AG04449 (cell line): Measurements from ENCODE around the gene MEGF9.

Experiments
- CTCF ChIA-PET: fragments of 350-600 bp; formaldehyde crosslinking; extraction: SDS; loops from one replicate; lab custom pipeline; 2021; ENCODE audit warnings: antibody characterized with exemption; lab: Yijun Ruan, JAX
- POLR2A ChIA-PET: fragments of 400-600, 350-600 bp; formaldehyde crosslinking; extraction: SDS; loops from one replicate; lab custom pipeline; 2020; ENCODE audit warnings: antibody characterized with exemption, inconsistent platforms; lab: Yijun Ruan, JAX
- DNase-seq: peaks from one replicate; pipeline ENCODE4 v3.0.0-alpha.2; 2010; ENCODE audit warnings: low read depth, low spot score
- H3K4me3 ChIP-seq: 2 replicates; pipeline ENCODE4 v1.5.1; 2011; ENCODE audit warnings: low read depth, mild to moderate bottlenecking, control low read depth, low read length
- CTCF ChIP-seq: IDR thresholded peaks from one replicate; pipeline ENCODE4 v1.5.1; 2011; ENCODE audit warnings: mild to moderate bottlenecking, moderate library complexity, low read length, control low read depth, inconsistent platforms; ENCODE audit not compliant: insufficient read depth; ENCODE audit errors: missing control alignments

MEGF9 gene

GRCh38 chr9:120609636-120610035 lies 104.6 kb downstream of the MEGF9 start:
- TF ChIP-seq CTCF = no peak
- DNase-seq = no peak
- H3K4me3 ChIP-seq = no peak overlapping the region
- CTCF ChIA-PET = interaction anchor here (1.2 to 9.4 kb wide), 2 partner anchors 9 to 450 kb away, joined by 3 to 63 read pairs; no protein-coding TSS in a partner anchor
- POLR2A ChIA-PET = no interaction called here

- no peak for DNase-seq
- CTCF ChIA-PET = interaction anchor here (9.4 kb wide), 1 partner anchor 11 kb away, joined by 63 read pairs; no protein-coding TSS in a partner anchor
- POLR2A ChIA-PET = no interaction called here
- no peak for TF ChIP-seq CTCF
- H3K4me3 ChIP-seq = no peak overlapping the region
These were observed 105.8 kb downstream of the MEGF9 start for GRCh38 chr9:120608421-120608820.

- CTCF ChIA-PET = interaction anchor here (9.4 kb wide), 1 partner anchor 15 kb away, joined by 63 read pairs; no protein-coding TSS in a partner anchor
- no peak for DNase-seq
- POLR2A ChIA-PET = no interaction called here
These were observed 110.7 kb downstream of the MEGF9 start for GRCh38 chr9:120603591-120603990.

GRCh38 chr9:120603010-120603409 lies 111.3 kb downstream of the MEGF9 start:
- no peak for DNase-seq
- POLR2A ChIA-PET = no interaction called here
- H3K4me3 ChIP-seq = no peak overlapping the region
- TF ChIP-seq CTCF = no peak
- CTCF ChIA-PET = interaction anchor here (9.4 kb wide), 1 partner anchor 16 kb away, joined by 63 read pairs; no protein-coding TSS in a partner anchor

More at GRCh38 chr9:120603591-120603990, 110.7 kb downstream of the MEGF9 start:
- no peak overlapping the region for H3K4me3 ChIP-seq
- no peak for TF ChIP-seq CTCF

- no peak for TF ChIP-seq CTCF
- ChIA-PET CTCF (interaction anchor here (1.1 kb wide), 1 partner anchor 26 kb away, joined by 5 read pairs; no protein-coding TSS in a partner anchor), POLR2A (no interaction called here)
- H3K4me3 ChIP-seq = no peak overlapping the region
- no peak for DNase-seq
These were observed 120.4 kb downstream of the MEGF9 start for GRCh38 chr9:120593955-120594277.

- TF ChIP-seq CTCF = no peak
- POLR2A ChIA-PET = no interaction called here
- no peak for DNase-seq
- CTCF ChIA-PET = interaction anchor here (1.1 kb wide), 1 partner anchor 26 kb away, joined by 5 read pairs; no protein-coding TSS in a partner anchor
- no peak overlapping the region for H3K4me3 ChIP-seq
These were observed 120.9 kb downstream of the MEGF9 start for GRCh38 chr9:120593250-120593954.
